NOMO-1 (cell line): ENCODE data around the gene RNF113A.
"Not testable (repeated sequence)": the region's sequence is repeated elsewhere in the genome, so short reads cannot be mapped to it uniquely, and the experiment has no call there.

ENCODE experiments used
- DNase-seq, 2 experiments: peaks; one replicate each; lab custom pipeline; 2025; ENCODE audit not compliant: unreplicated experiment in 2 of 2; lab: John Stamatoyannopoulos, UW

RNF113A gene

GRCh38 chrX:119852382-119853353 lies 18.9 kb downstream of the RNF113A start, which contains the start of gene UPF3B:
Gene UPF3B, minus strand, starts transcription at chrX:119852963. Its CDS starts 35 bp downstream, at chrX:119852928.
- peak; percentile 84 to 96 for DNase-seq

GRCh38 chrX:119833905-119834304 lies 37.6 kb downstream of the RNF113A start:
- DNase-seq: no peak

DNA sequence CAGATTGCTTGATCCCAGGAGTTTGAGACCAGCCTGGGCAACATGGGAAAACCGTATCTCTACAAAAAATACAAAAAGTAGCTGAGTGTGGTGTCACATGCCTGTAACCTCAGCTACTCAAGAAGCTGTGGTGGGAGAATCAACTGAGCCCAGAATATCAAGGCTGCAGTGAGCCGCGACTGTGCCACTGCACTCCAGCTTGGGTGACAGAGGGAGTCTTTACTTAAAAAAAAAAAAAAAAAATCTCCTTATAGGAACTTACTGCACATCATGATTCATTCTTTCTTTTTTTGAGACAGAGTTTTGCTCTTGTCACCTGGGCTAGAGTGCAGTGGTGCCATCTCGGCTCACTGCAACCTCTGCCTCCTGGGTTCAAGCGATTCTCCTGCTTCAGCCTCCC lies 43.1 kb downstream of the RNF113A start:
- no peak for DNase-seq

- no peak for DNase-seq
Measured at GRCh38 chrX:119826399-119826959, 45.1 kb downstream of the RNF113A start.

- DNase-seq: not testable (repeated sequence)
Measured at GRCh38 chrX:119824221-119824620, 47.3 kb downstream of the RNF113A start.

DNA sequence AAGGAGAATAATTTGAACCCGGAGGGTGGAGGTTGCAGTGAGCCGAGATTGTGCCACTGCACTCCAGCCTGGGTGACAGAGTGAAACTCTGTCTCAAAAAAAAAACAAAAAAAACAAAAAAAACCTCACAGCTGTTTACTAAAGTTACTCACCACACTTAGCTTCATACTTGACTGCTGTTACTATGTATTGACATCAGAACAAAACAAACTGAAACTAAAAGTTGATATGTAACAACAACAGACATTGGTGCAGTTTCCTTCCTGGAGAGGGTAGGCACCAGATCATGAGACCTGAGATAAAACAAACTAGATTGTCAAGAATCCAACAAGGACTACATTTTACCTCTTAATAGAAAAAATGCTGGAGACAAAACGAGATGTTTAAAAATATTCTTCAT lies 49.8 kb downstream of the RNF113A start:
- DNase-seq: not testable (repeated sequence)
